CD14-positive monocyte (primary cell): ENCODE measurements around the gene TBC1D2. TPM values are rescaled to one million over a fixed set of nuclear protein-coding genes. Genes with fewer than 3 reads are reported as not detected.

ENCODE experiments used
- DNase-seq, 3 donors: peaks; one replicate each; pipeline ENCODE4 v3.0.0-alpha.2; 2011 to 2022
- H2AFZ ChIP-seq: 2 replicates; pipeline ENCODE4 v1.6.0; 2012; ENCODE audit warnings: mild to moderate bottlenecking, low read depth, low read length, inconsistent platforms; ENCODE audit not compliant: insufficient read depth, poor library complexity, severe bottlenecking
- H3K27ac ChIP-seq, 2 donors: 1 replicate in 1 of 2; 2 replicates in 1 of 2; pipeline ENCODE4 v1.5.1; 2012 to 2013; ENCODE audit warnings: low read length in 2 of 2, control low read depth in 1 of 2, inconsistent platforms in 1 of 2, low read depth in 1 of 2, mild to moderate bottlenecking in 1 of 2
- H3K27me3 ChIP-seq, 2 donors: one replicate each; pipeline versions ENCODE4 v1.6.0 to v1.6.1; 2011 to 2013; ENCODE audit warnings: low read length in 2 of 2; ENCODE audit not compliant: control insufficient read depth in 2 of 2, insufficient read depth in 2 of 2
- H3K36me3 ChIP-seq, 2 donors: replicated peaks in 1 of 2; 1 replicate in 1 of 2; 2 replicates in 1 of 2; pipeline versions ENCODE4 v1.5.1 to v1.6.1; 2012 to 2013; ENCODE audit warnings: low read length in 2 of 2, control low read depth in 1 of 2, inconsistent platforms in 1 of 2, mild to moderate bottlenecking in 1 of 2; ENCODE audit not compliant: insufficient read depth in 2 of 2, control insufficient read depth in 1 of 2
- H3K4me1 ChIP-seq, 2 donors: 1 replicate in 1 of 2; 2 replicates in 1 of 2; pipeline versions ENCODE4 v1.5.1 to v1.6.1; 2012 to 2013; ENCODE audit warnings: low read length in 2 of 2, control low read depth in 1 of 2, inconsistent platforms in 1 of 2, mild to moderate bottlenecking in 1 of 2, moderate library complexity in 1 of 2; ENCODE audit not compliant: insufficient read depth in 2 of 2, control insufficient read depth in 1 of 2
- H3K4me2 ChIP-seq: replicated peaks from 2 replicates; pipeline ENCODE3; 2012; ENCODE audit warnings: low read length, moderate library complexity, mild to moderate bottlenecking; ENCODE audit not compliant: poor library complexity, severe bottlenecking; ENCODE audit errors: extremely low read depth
- H3K4me3 ChIP-seq, 3 experiments: fragments of 200-600 bp in 1 of 3; sonication (generic) in 1 of 3; replicated peaks in 1 of 3; 1 replicate in 2 of 3; 2 replicates in 1 of 3; pipeline ENCODE4 v1.5.1; 2011 to 2013; ENCODE audit warnings: low read length in 3 of 3, mild to moderate bottlenecking in 3 of 3, control low read depth in 2 of 3, low read depth in 2 of 3, inconsistent platforms in 1 of 3, moderate library complexity in 1 of 3
- H3K79me2 ChIP-seq: 2 replicates; pipeline ENCODE4 v1.6.0; 2012; ENCODE audit warnings: mild to moderate bottlenecking, control low read depth, inconsistent platforms, low read length, moderate library complexity; ENCODE audit not compliant: insufficient read depth
- H3K9ac ChIP-seq: 2 replicates; pipeline ENCODE4 v1.6.0; 2017; ENCODE audit warnings: low read length, mild to moderate bottlenecking; ENCODE audit not compliant: insufficient read depth, poor library complexity, severe bottlenecking
- H3K9me3 ChIP-seq, 2 donors: replicated peaks in 1 of 2; 1 replicate in 1 of 2; 2 replicates in 1 of 2; pipeline versions ENCODE4 v1.5.1 to v1.6.1; 2012 to 2013; ENCODE audit warnings: low read length in 2 of 2, control low read depth in 1 of 2; ENCODE audit not compliant: control insufficient read depth in 1 of 2, insufficient read depth in 1 of 2
- H4K20me1 ChIP-seq: 2 replicates; pipeline ENCODE4 v1.6.0; 2012; ENCODE audit warnings: mild to moderate bottlenecking, low read length, control low read depth, moderate library complexity; ENCODE audit not compliant: insufficient read depth
- H3K27ac Mint-ChIP-seq, 7 donors: one replicate each; pipeline ENCODE4 v1.8.0; 2020; ENCODE audit warnings: mild to moderate bottlenecking in 7 of 7, mixed read lengths in 7 of 7, moderate library complexity in 6 of 7, inconsistent platforms in 2 of 7
- H3K27me3 Mint-ChIP-seq, 3 donors: one replicate each; pipeline ENCODE4 v1.8.0; 2021 to 2022; ENCODE audit warnings: low read depth in 3 of 3, mild to moderate bottlenecking in 3 of 3, mixed read lengths in 3 of 3, moderate library complexity in 3 of 3, inconsistent platforms in 1 of 3
- H3K36me3 Mint-ChIP-seq, 2 donors: one replicate each; pipeline ENCODE4 v1.8.0; 2020; ENCODE audit warnings: mixed read lengths in 2 of 2, inconsistent platforms in 1 of 2, mild to moderate bottlenecking in 1 of 2
- H3K4me1 Mint-ChIP-seq: one replicate; pipeline ENCODE4 v1.8.0; 2020; ENCODE audit warnings: mild to moderate bottlenecking, mixed read lengths
- H3K4me3 Mint-ChIP-seq, 2 donors: one replicate each; pipeline ENCODE4 v1.8.0; 2020; ENCODE audit warnings: mild to moderate bottlenecking in 2 of 2, mixed read lengths in 2 of 2, moderate library complexity in 1 of 2
- H3K9me3 Mint-ChIP-seq, 7 donors: one replicate each; pipeline ENCODE4 v1.8.0; 2020 to 2022; ENCODE audit warnings: mixed read lengths in 7 of 7, mild to moderate bottlenecking in 6 of 7, moderate library complexity in 6 of 7, inconsistent platforms in 2 of 7
- WGBS: methylation state at CpG from one replicate; pipeline ENCODE4 v1.1.5; 2013; ENCODE audit warnings: missing lambda C conversion rate; ENCODE audit not compliant: insufficient coverage; 5-methylcytosine and 5-hydroxymethylcytosine counted together
- intact Hi-C, 2 donors: fragments of 100-400 bp; cut with micrococcal nuclease; formaldehyde crosslinking; loops; one replicate each; pipeline versions ENCODE4 v1.15.0 to v1.15.1; 2023
- polyA plus RNA-seq, 3 donors: library from polyadenylated mRNA; depleted of rRNA in 1 of 3; unstranded in 2 of 3; stranded (reverse) in 1 of 3; fragments of 300-500 nt in 2 of 3; fragments of >200 nt in 1 of 3; fragmentation: Illumina TruSeq in 2 of 3; gene quantifications; 1 replicate in 2 of 3; 2 replicates in 1 of 3; pipeline ENCODE4 v1.2.3, GENCODE V29; 2012 to 2021
- TF ChIP-seq, protein P1 (sequence below): fragments of 200-600 bp; IDR thresholded peaks from one replicate; pipeline ENCODE4 v1.8.0; 2022; ENCODE audit warnings: antibody characterized with exemption, mild to moderate bottlenecking

Gene TBC1D2
- polyA plus RNA-seq, 3 donors: 23.2 to 55.7 (median 34.4) TPM

DNA sequence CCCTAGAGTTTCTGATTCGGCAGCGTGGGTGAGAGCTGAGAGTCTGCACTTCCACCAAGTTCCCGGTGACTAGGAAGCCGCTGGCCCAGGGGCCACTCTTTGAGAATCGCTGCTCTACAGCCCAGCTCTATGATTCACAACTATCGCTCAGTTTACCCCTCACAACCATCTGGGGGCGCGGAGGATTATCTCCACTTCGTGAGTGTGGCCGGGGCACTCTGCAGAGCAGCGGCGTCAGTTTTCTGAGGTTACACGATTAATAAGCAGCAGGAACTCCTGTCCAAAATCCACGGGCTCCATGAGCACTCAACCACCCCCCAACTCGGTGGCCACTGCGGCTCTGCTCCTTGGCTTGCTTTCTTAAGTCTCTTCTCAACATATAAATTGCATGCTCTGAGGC is 82.3 kb downstream of the TBC1D2 start:
- no peaks in the 10 kb centered on the region for H3K9me3 ChIP-seq
- H3K4me3 Mint-ChIP-seq: no peak overlapping the region
- no peak overlapping the region for H3K9ac ChIP-seq
- intact Hi-C loops: no loop called here
- peaks cover 12 to 28% of the 10 kb centered on the region in 2 donors for H3K36me3 Mint-ChIP-seq
- WGBS: 97% methylated on average over 16 of the region's 16 CpGs
- no peaks in the 10 kb centered on the region for H4K20me1 ChIP-seq
- H3K79me2 ChIP-seq: peaks cover 6% of the 10 kb centered on the region
- H3K4me1 Mint-ChIP-seq: peaks cover 40% of the 10 kb centered on the region
- no peak overlapping the region for H3K27ac ChIP-seq
- no peak overlapping the region for H2AFZ ChIP-seq
- TF ChIP-seq, protein P1, sequence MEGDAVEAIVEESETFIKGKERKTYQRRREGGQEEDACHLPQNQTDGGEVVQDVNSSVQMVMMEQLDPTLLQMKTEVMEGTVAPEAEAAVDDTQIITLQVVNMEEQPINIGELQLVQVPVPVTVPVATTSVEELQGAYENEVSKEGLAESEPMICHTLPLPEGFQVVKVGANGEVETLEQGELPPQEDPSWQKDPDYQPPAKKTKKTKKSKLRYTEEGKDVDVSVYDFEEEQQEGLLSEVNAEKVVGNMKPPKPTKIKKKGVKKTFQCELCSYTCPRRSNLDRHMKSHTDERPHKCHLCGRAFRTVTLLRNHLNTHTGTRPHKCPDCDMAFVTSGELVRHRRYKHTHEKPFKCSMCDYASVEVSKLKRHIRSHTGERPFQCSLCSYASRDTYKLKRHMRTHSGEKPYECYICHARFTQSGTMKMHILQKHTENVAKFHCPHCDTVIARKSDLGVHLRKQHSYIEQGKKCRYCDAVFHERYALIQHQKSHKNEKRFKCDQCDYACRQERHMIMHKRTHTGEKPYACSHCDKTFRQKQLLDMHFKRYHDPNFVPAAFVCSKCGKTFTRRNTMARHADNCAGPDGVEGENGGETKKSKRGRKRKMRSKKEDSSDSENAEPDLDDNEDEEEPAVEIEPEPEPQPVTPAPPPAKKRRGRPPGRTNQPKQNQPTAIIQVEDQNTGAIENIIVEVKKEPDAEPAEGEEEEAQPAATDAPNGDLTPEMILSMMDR: no peak
- no peak overlapping the region for H3K27ac Mint-ChIP-seq
- peaks cover 0 to 2% (median 1%) of the 10 kb centered on the region in 3 donors for H3K27me3 Mint-ChIP-seq
- H3K4me3 ChIP-seq: no peak overlapping the region
- no peaks in the 10 kb centered on the region for H3K27me3 ChIP-seq
- peaks cover 23 to 25% of the 10 kb centered on the region in 2 donors for H3K4me1 ChIP-seq
- no peaks in the 10 kb centered on the region for H3K36me3 ChIP-seq
- H3K4me2 ChIP-seq: no peak overlapping the region
- H3K9me3 Mint-ChIP-seq: peaks cover 0 to 2% (median 0%) of the 10 kb centered on the region in 7 donors
- no peak for DNase-seq

DNA sequence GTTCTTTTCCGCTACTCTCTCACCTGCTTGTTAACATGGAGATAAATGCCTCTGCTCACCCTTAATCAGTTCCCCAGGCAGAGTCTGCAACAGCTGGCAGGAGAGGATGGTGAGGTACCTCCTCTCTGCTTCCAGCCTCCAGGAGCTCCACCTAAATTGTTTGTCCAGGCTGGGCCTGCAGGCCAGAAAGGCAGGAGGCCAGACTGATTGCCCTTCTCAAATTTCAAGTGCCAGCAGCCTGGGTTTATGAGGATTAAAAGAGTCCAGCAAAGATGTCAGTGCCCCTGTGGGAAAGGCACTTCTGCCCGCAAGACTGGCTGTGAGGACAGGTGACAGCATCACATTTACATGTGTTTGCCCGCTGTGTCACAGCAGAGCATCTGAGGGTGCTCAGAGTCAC is 82.8 kb downstream of the TBC1D2 start:
- Histone ChIP-seq H3K9ac (no peak overlapping the region), H3K36me3 (no peaks in the 10 kb centered on the region), H2AFZ (no peak overlapping the region), H3K4me2 (no peak overlapping the region), H3K9me3 (no peaks in the 10 kb centered on the region), H4K20me1 (no peaks in the 10 kb centered on the region), H3K79me2 (peaks cover 6% of the 10 kb centered on the region), H3K4me3 (no peak overlapping the region), H3K27ac (no peak overlapping the region), H3K27me3 (no peaks in the 10 kb centered on the region), H3K4me1 (peaks cover 27 to 28% of the 10 kb centered on the region in 2 donors)
- Mint-ChIP-seq H3K4me3 (no peak overlapping the region), H3K9me3 (peaks cover 0 to 2% (median 0%) of the 10 kb centered on the region in 7 donors), H3K27me3 (peaks cover 0 to 2% (median 1%) of the 10 kb centered on the region in 3 donors), H3K4me1 (peaks cover 45% of the 10 kb centered on the region), H3K27ac (peak overlapping the region in 1 of 7 donors; percentile 37), H3K36me3 (peaks cover 12 to 27% of the 10 kb centered on the region in 2 donors)
- intact Hi-C loops: no loop called here
- no peak for DNase-seq
- TF ChIP-seq, protein P1: no peak
- 94% methylated on average over 2 of the region's 3 CpGs for WGBS
